HCT116 (cell line): Measurements from ENCODE around the gene BOD1L1. TPM values are rescaled to one million over a fixed set of nuclear protein-coding genes. Genes with fewer than 3 reads are reported as not detected.

Experiments used
- ATAC-seq: fragments of 200-7000 bp; cut with Tn5 transposase; 2 replicates; pipeline ENCODE4 v1.9.1; 2020; ENCODE audit warnings: mild to moderate bottlenecking, moderate library complexity
- BruUV-seq: library from RNA; stranded (reverse); fragments of 400-500 nt; replicated peaks from 2 replicates; lab custom pipeline; 2021; lab: Mats Ljungman, UMichigan
- CTCF ChIA-PET: fragments of 300-600 bp; sonication (Branson Sonifier 250); formaldehyde crosslinking; loops from one replicate; lab custom pipeline; 2021; ENCODE audit warnings: antibody characterized with exemption; lab: Charles Lee
- POLR2A ChIA-PET: fragments of 300-600, 350-600 bp; sonication (Branson Sonifier 250); formaldehyde crosslinking; loops from one replicate; lab custom pipeline; 2021; ENCODE audit warnings: antibody characterized with exemption; lab: Charles Lee
- RAD21 ChIA-PET, 2 experiments: fragments of 300-600 bp; sonication (Branson Sonifier 250); formaldehyde crosslinking; loops; one replicate each; lab custom pipeline; 2023; ENCODE audit warnings: low total read pairs in 2 of 2; ENCODE audit not compliant: uncharacterized antibody in 2 of 2, unreplicated experiment in 2 of 2, low non-redundant PET in 1 of 2; lab: Charles Lee
- DNase-seq: peaks from one replicate; pipeline ENCODE4 v3.0.0-alpha.2; 2010; ENCODE audit warnings: low read depth, low spot score
- H2AFZ ChIP-seq: fragments of 200-600 bp; shearing (Covaris generic), sonication (generic); 2 replicates; pipeline ENCODE4 v1.6.1; 2017; ENCODE audit warnings: low read depth, mixed run types, mixed read lengths, antibody characterized with exemption, low read length; ENCODE audit not compliant: poor library complexity, severe bottlenecking
- H3K27ac ChIP-seq: 2 replicates; pipeline ENCODE4 v1.5.1; 2012; ENCODE audit warnings: low read depth, low read length
- H3K27me3 ChIP-seq: fragments of 200-600 bp; sonication (generic); 2 replicates; pipeline ENCODE4 v1.6.1; 2016; ENCODE audit warnings: mixed run types, low read length, mixed read lengths; ENCODE audit not compliant: insufficient read depth
- H3K36me3 ChIP-seq, 2 experiments: fragments of 200-500 bp in 1 of 2; fragments of 200-600 bp in 1 of 2; sonication (Bioruptor generic) in 1 of 2; sonication (generic) in 1 of 2; 2 replicates each; pipeline versions ENCODE4 v1.5.1 to v1.6.1; 2014 to 2016; ENCODE audit warnings: low read length in 2 of 2, inconsistent platforms in 1 of 2, mixed read lengths in 1 of 2, mixed run types in 1 of 2; ENCODE audit not compliant: insufficient read depth in 2 of 2, control insufficient read depth in 1 of 2
- H3K4me1 ChIP-seq, 2 experiments: fragments of 200-600 bp in 1 of 2; sonication (generic) in 1 of 2; 2 replicates each; pipeline versions ENCODE4 v1.5.1 to v1.6.1; 2012 to 2017; ENCODE audit warnings: low read length in 2 of 2, inconsistent platforms in 1 of 2, mild to moderate bottlenecking in 1 of 2, mixed read lengths in 1 of 2, mixed run types in 1 of 2, moderate library complexity in 1 of 2; ENCODE audit not compliant: insufficient read depth in 2 of 2, control insufficient read depth in 1 of 2
- H3K4me2 ChIP-seq: fragments of 200-600 bp; sonication (generic); 2 replicates; pipeline ENCODE4 v1.6.1; 2017; ENCODE audit warnings: mixed run types, low read length, mixed read lengths
- H3K4me3 ChIP-seq, 2 experiments: fragments of 200-600 bp in 1 of 2; sonication (generic) in 1 of 2; replicated peaks in 1 of 2; 2 replicates each; pipeline ENCODE4 v1.5.1; 2011 to 2016; ENCODE audit warnings: low read length in 2 of 2, control low read depth in 1 of 2, low read depth in 1 of 2, mild to moderate bottlenecking in 1 of 2, mixed read lengths in 1 of 2, mixed run types in 1 of 2
- H3K79me2 ChIP-seq: fragments of 200-600 bp; sonication (generic); 2 replicates; pipeline ENCODE4 v1.6.1; 2017; ENCODE audit warnings: mild to moderate bottlenecking, mixed run types, low read length, moderate library complexity, mixed read lengths; ENCODE audit not compliant: insufficient read depth
- H3K9ac ChIP-seq: fragments of 200-600 bp; sonication (generic); 2 replicates; pipeline ENCODE4 v1.6.1; 2016; ENCODE audit warnings: low read length, mixed read lengths
- H3K9me2 ChIP-seq: fragments of 200-600 bp; sonication (generic), shearing (Covaris generic); 2 replicates; pipeline ENCODE4 v1.6.1; 2017; ENCODE audit warnings: mixed run types, mild to moderate bottlenecking, moderate library complexity; ENCODE audit not compliant: insufficient read depth
- H3K9me3 ChIP-seq, 2 experiments: fragments of 200-500 bp in 1 of 2; fragments of 200-600 bp in 1 of 2; sonication (Bioruptor generic) in 1 of 2; sonication (generic) in 1 of 2; 2 replicates each; pipeline ENCODE4 v1.6.1; 2014 to 2017; ENCODE audit warnings: low read length in 2 of 2, mixed read lengths in 2 of 2, inconsistent platforms in 1 of 2, low read depth in 1 of 2, mild to moderate bottlenecking in 1 of 2, mixed run types in 1 of 2, moderate library complexity in 1 of 2; ENCODE audit not compliant: control insufficient read depth in 1 of 2, insufficient read depth in 1 of 2
- H4K20me1 ChIP-seq: fragments of 200-600 bp; sonication (generic), shearing (Covaris generic); 2 replicates; pipeline ENCODE4 v1.6.1; 2017; ENCODE audit warnings: mixed run types, mild to moderate bottlenecking, moderate library complexity; ENCODE audit not compliant: insufficient read depth
- EGR1 ChIP-seq: IDR thresholded peaks from 2 replicates; pipeline ENCODE4 v1.6.1; 2012; ENCODE audit warnings: low read depth
- JUND ChIP-seq: IDR thresholded peaks from 2 replicates; pipeline ENCODE4 v1.6.1; 2012
- RAD21 ChIP-seq: IDR thresholded peaks from 2 replicates; pipeline ENCODE4 v1.6.1; 2012; ENCODE audit warnings: low read depth, mild to moderate bottlenecking
- TCF7L2 ChIP-seq: IDR thresholded peaks from 2 replicates; pipeline ENCODE4 v1.7.0; 2011; ENCODE audit warnings: borderline replicate concordance, inconsistent platforms; ENCODE audit not compliant: insufficient read depth, insufficient read length; ENCODE audit errors: extremely low read depth
- YY1 ChIP-seq: IDR thresholded peaks from 2 replicates; pipeline ENCODE4 v1.6.1; 2011; ENCODE audit warnings: low read length, low read depth, moderate library complexity, mild to moderate bottlenecking; ENCODE audit not compliant: insufficient replicate concordance; ENCODE audit errors: extremely low read depth
- intact Hi-C: fragments of 100-400 bp; cut with micrococcal nuclease; formaldehyde crosslinking; loops from 2 replicates; pipeline ENCODE4 v1.10.0; 2022
- total RNA-seq: library from RNA; stranded (reverse); gene quantifications from one replicate; pipeline ENCODE4 v1.2.1, GENCODE V29; 2021; ENCODE audit not compliant: unreplicated experiment
- TF ChIP-seq, protein P1 (sequence below): IDR thresholded peaks from 2 replicates; pipeline ENCODE4 v1.6.1; 2012
- TF ChIP-seq, protein P2 (sequence below), 3 experiments: fragments of 200-600 bp in 1 of 3; sonication (generic) in 1 of 3; IDR thresholded peaks in 2 of 3; conservative IDR thresholded peaks in 1 of 3; 2 replicates each; pipeline ENCODE4 v1.5.1; 2012 to 2017; ENCODE audit warnings: low read depth in 2 of 3, low read length in 2 of 3, antibody characterized with exemption in 1 of 3, borderline replicate concordance in 1 of 3, control low read depth in 1 of 3, mild to moderate bottlenecking in 1 of 3, mixed read lengths in 1 of 3, mixed run types in 1 of 3, moderate library complexity in 1 of 3; ENCODE audit not compliant: insufficient read depth in 1 of 3

BOD1L1 gene
- total RNA-seq, 1 experiment from 2014 or later = 22.4 TPM

DNA sequence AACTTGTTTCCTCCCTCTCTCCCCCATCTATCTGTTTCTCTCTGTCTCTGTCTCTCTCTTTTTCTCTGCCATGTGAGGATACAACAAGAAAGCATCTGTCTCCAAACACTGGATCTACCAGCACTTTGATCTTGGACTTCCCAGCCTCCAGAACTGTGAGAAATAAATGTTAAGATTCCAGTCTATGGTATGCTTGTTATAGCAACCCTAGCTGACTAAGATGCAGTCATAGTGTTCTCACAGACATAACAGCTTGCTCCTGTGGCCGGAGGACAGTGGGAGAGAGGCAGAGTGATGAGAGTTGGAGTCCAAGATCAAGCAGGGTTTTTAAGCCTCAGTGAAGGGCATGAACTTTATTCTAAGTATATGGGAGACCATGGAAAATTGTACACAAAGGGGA, 74.4 kb downstream of the BOD1L1 start (continued):
- TF ChIP-seq YY1 (no peak), TCF7L2 (no peak)
- TF ChIP-seq, protein P1, sequence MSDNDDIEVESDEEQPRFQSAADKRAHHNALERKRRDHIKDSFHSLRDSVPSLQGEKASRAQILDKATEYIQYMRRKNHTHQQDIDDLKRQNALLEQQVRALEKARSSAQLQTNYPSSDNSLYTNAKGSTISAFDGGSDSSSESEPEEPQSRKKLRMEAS = no peak

DNA sequence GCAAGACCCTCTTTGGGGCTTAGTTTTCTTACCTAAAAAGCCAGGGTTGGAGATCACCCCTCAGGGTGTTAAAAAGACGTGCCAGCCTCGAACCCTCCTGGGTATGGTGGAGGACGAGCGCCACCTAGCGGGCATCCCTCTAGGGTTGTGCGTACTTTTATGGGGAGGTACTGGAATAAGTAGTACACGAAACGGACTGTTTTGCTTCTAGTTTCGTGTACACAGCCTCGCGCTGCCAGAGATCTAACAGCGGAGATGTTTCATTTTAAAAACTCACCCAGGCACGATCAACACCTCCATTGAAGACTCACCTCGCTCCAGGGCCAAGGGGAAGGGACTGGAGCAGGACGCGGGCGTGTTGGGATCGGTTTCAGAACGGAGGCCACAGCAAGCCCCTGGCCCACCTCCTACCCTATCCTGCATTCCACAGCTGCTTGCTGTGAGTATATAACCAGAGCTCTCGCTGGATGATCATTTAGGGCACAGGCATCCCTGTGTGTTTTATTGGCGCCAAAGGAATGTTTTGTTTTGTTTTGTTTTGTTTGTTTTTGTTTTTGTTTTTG, 78.5 kb downstream of the BOD1L1 start:
- peak; percentile 58 for ATAC-seq
- no peaks in the 10 kb centered on the region for H3K79me2 ChIP-seq
- no peaks in the 10 kb centered on the region for H3K36me3 ChIP-seq
- ChIA-PET POLR2A (no interaction called here), CTCF (interaction anchor here (1.0 to 1.7 kb wide), 2 partner anchors 696 to 703 kb away, joined by 4 to 10 read pairs; no protein-coding TSS in a partner anchor), RAD21 (interaction anchor here in 1 of 2 experiments (1.6 kb wide), 1 partner anchor 697 kb away, joined by 5 read pairs; no protein-coding TSS in a partner anchor)
- H3K9me2 ChIP-seq = no peaks in the 10 kb centered on the region
- H3K27me3 ChIP-seq = no peaks in the 10 kb centered on the region
- peak overlapping the region; percentile 76 for H2AFZ ChIP-seq
- peak; percentile 79 for DNase-seq
- H3K4me2 ChIP-seq = peak overlapping the region; percentile 96
- H4K20me1 ChIP-seq = no peaks in the 10 kb centered on the region
- TF ChIP-seq, protein P2, sequence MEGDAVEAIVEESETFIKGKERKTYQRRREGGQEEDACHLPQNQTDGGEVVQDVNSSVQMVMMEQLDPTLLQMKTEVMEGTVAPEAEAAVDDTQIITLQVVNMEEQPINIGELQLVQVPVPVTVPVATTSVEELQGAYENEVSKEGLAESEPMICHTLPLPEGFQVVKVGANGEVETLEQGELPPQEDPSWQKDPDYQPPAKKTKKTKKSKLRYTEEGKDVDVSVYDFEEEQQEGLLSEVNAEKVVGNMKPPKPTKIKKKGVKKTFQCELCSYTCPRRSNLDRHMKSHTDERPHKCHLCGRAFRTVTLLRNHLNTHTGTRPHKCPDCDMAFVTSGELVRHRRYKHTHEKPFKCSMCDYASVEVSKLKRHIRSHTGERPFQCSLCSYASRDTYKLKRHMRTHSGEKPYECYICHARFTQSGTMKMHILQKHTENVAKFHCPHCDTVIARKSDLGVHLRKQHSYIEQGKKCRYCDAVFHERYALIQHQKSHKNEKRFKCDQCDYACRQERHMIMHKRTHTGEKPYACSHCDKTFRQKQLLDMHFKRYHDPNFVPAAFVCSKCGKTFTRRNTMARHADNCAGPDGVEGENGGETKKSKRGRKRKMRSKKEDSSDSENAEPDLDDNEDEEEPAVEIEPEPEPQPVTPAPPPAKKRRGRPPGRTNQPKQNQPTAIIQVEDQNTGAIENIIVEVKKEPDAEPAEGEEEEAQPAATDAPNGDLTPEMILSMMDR (IDR thresholded peaks at IDR 0.05 in 2 of 3, conservative IDR thresholded peaks at IDR 0.05 in 1 of 3; ENCODE audit: borderline replicate concordance in 1 of 3, insufficient read depth in 1 of 3, low read depth in 2 of 3, low read length in 2 of 3) = peak; percentile 75 to 92 (median 77)
- TF ChIP-seq EGR1 = no peak
- TF ChIP-seq JUND = no peak
- peak; percentile 20 for TF ChIP-seq YY1
- peak; percentile 97 for TF ChIP-seq RAD21
- TF ChIP-seq, all 23 proteins: peak for 3
- Histone ChIP-seq H3K9ac (peak overlapping the region; percentile 9; the same call in 1 of the 2 replicates), H3K4me1 (peaks cover 8 to 31% of the 10 kb centered on the region in 2 experiments), H3K4me3 (peak overlapping the region; percentile 36 to 59), H3K27ac (no peak overlapping the region), H3K9me3 (no peaks in the 10 kb centered on the region)
- no TSS peak for BruUV-seq
- intact Hi-C loops = loop anchor here (1.0 to 10.0 kb wide), 4 partner anchors 144 to 820 kb away; no protein-coding TSS in a partner anchor
